GM12878 (cell line): ENCODE results near the gene MST1. TPM values are rescaled to one million over a fixed set of nuclear protein-coding genes. Genes with fewer than 3 reads are reported as not detected.
A peak's percentile ranks its signal among the peaks of the same experiment; 100 is the strongest.

Experiments
- ATAC-seq: fragments of 200-7000 bp; cut with Tn5 transposase; 3 replicates; pipeline ENCODE4 v1.9.1; 2020; ENCODE audit warnings: mild to moderate bottlenecking, moderate library complexity
- BruUV-seq: library from RNA; stranded (reverse); fragments of 400-500 nt; replicated peaks from 2 replicates; lab custom pipeline; 2021; lab: Mats Ljungman, UMichigan
- CTCF ChIA-PET: fragments of 300-600 bp; sonication (Branson Sonifier 250); formaldehyde crosslinking; extraction: SDS; loops from one replicate; lab custom pipeline; 2021; ENCODE audit warnings: inconsistent platforms; lab: Yijun Ruan, JAX
- POLR2A ChIA-PET: fragments of 350-600 bp; formaldehyde crosslinking; extraction: SDS; loops from one replicate; lab custom pipeline; 2021; ENCODE audit warnings: inconsistent platforms; lab: Charles Lee
- RAD21 ChIA-PET: fragments of 300-600 bp; sonication (Branson Sonifier 250); formaldehyde crosslinking; loops from one replicate; lab custom pipeline; 2023; ENCODE audit warnings: antibody characterized with exemption; ENCODE audit not compliant: unreplicated experiment; lab: Charles Lee
- SMC1A ChIA-PET: fragments of 300-600 bp; sonication (Branson Sonifier 250); formaldehyde crosslinking; loops from one replicate; lab custom pipeline; 2023; ENCODE audit not compliant: unreplicated experiment, uncharacterized antibody; lab: Charles Lee
- DNase-seq: peaks from one replicate; pipeline ENCODE4 v3.0.0-alpha.2; 2011; ENCODE audit warnings: low read depth, low spot score
- FAIRE-seq: peaks from 3 replicates; lab custom pipeline; 2011; peaks lifted over from hg19 to GRCh38; lab: Jason Lieb, UNC
- H2AFZ ChIP-seq: 2 replicates; pipeline ENCODE4 v1.6.0; 2011; ENCODE audit warnings: low read depth, low read length, control low read depth; ENCODE audit not compliant: control insufficient read depth
- H3K27ac ChIP-seq: 2 replicates; pipeline ENCODE4 v1.5.1; 2011; ENCODE audit warnings: control low read depth; ENCODE audit not compliant: control insufficient read depth, insufficient read depth
- H3K27me3 ChIP-seq, 2 experiments: replicated peaks in 1 of 2; 2 replicates each; pipeline versions ENCODE4 v1.6.0 to v1.6.1; 2011; ENCODE audit warnings: low read length in 1 of 2; ENCODE audit not compliant: control insufficient read depth in 2 of 2, insufficient read depth in 2 of 2
- H3K36me3 ChIP-seq, 2 experiments: 2 replicates each; pipeline ENCODE4 v1.5.1; 2011; ENCODE audit warnings: low read length in 1 of 2; ENCODE audit not compliant: control insufficient read depth in 2 of 2, insufficient read depth in 2 of 2
- H3K4me1 ChIP-seq: 2 replicates; pipeline ENCODE4 v1.6.1; 2011; ENCODE audit warnings: mild to moderate bottlenecking, low read length, moderate library complexity, mixed read lengths; ENCODE audit not compliant: control insufficient read depth, insufficient read depth
- H3K4me2 ChIP-seq: 2 replicates; pipeline ENCODE4 v1.6.0; 2011; ENCODE audit warnings: control low read depth; ENCODE audit not compliant: control insufficient read depth, insufficient read depth
- H3K4me3 ChIP-seq: fragments of 200-600 bp; sonication (generic); 2 replicates; pipeline ENCODE4 v1.5.1; 2016
- H3K79me2 ChIP-seq: 2 replicates; pipeline ENCODE4 v1.6.0; 2011; ENCODE audit warnings: low read length; ENCODE audit not compliant: control insufficient read depth, insufficient read depth
- H3K9ac ChIP-seq: 2 replicates; pipeline ENCODE4 v1.8.0; 2011; ENCODE audit warnings: low read length, control low read depth, mixed read lengths; ENCODE audit not compliant: control insufficient read depth, insufficient read depth
- H3K9me3 ChIP-seq: replicated peaks from 3 replicates; pipeline ENCODE4 v1.5.1; 2011; ENCODE audit warnings: mild to moderate bottlenecking, low read length; ENCODE audit not compliant: control insufficient read depth, insufficient read depth
- H4K20me1 ChIP-seq: 2 replicates; pipeline ENCODE4 v1.6.0; 2011; ENCODE audit not compliant: control insufficient read depth, insufficient read depth
- BMI1 ChIP-seq: fragments of 450-650 bp; IDR thresholded peaks from 2 replicates; pipeline ENCODE4 v1.6.1; 2016; ENCODE audit warnings: mild to moderate bottlenecking, moderate library complexity, borderline replicate concordance
- MEF2B ChIP-seq: fragments of 450-650 bp; IDR thresholded peaks from 2 replicates; pipeline ENCODE4 v1.6.1; 2018; ENCODE audit warnings: mild to moderate bottlenecking, moderate library complexity; ENCODE audit not compliant: partially characterized antibody, poor library complexity, severe bottlenecking
- MTA3 ChIP-seq: IDR thresholded peaks from 2 replicates; pipeline ENCODE4 v1.6.1; 2012; ENCODE audit warnings: low read length, inconsistent platforms, borderline replicate concordance
- SMARCA5 ChIP-seq: fragments of 450-650 bp; IDR thresholded peaks from 2 replicates; pipeline ENCODE4 v1.6.1; 2017; ENCODE audit warnings: mild to moderate bottlenecking
- SREBF1 ChIP-seq: IDR thresholded peaks from 2 replicates; pipeline ENCODE4 v1.6.1; 2012; ENCODE audit warnings: mild to moderate bottlenecking, low read length
- TCF7 ChIP-seq: IDR thresholded peaks from 2 replicates; pipeline ENCODE4 v1.6.1; 2014; ENCODE audit warnings: antibody characterized with exemption, borderline replicate concordance
- WGBS: methylation state at CpG from one replicate; pipeline ENCODE4 v1.1.6; 2016; ENCODE audit warnings: low lambda C conversion rate; ENCODE audit not compliant: insufficient replicate concordance, insufficient coverage; ENCODE audit errors: missing lambda C conversion rate; 5-methylcytosine and 5-hydroxymethylcytosine counted together
- in situ Hi-C: fragments of 300-500 bp; cut with MboI; formaldehyde crosslinking; loops from 9 replicates; pipeline ENCODE4 v1.14.3; 2018; ENCODE audit warnings: mixed read lengths
- intact Hi-C: fragments of 100-400 bp; cut with micrococcal nuclease; formaldehyde crosslinking; loops from one replicate; pipeline ENCODE4 v1.14.2; 2022; ENCODE audit not compliant: unreplicated experiment
- polyA plus RNA-seq, 11 experiments: library from polyadenylated mRNA; depleted of rRNA in 4 of 11; unstranded in 6 of 11; stranded (reverse) in 5 of 11; fragments of >200 nt; fragmentation: Nextera tagmentation in 4 of 11; fragmentation: Illumina TruSeq in 1 of 11; extraction: Ambion mirVana in 4 of 11; extraction: Trizol in 1 of 11; gene quantifications; 1 replicate in 1 of 11; 2 replicates in 10 of 11; pipeline versions ENCODE4 v1.2.1 to v1.2.3, GENCODE V29; 2011 to 2016; ENCODE audit warnings: inconsistent platforms in 2 of 11, missing spikeins in 2 of 11, low read depth in 1 of 11
- total RNA-seq, 4 experiments: library from RNA; depleted of rRNA in 3 of 4; stranded (reverse); fragments of >200 nt in 3 of 4; fragmentation: Illumina TruSeq in 1 of 4; extraction: Trizol in 1 of 4; gene quantifications; 2 replicates each; pipeline versions ENCODE4 v1.2.1 to v1.2.3, GENCODE V29; 2013 to 2021
- TF ChIP-seq, protein P1 (sequence below): fragments of 450-650 bp; IDR thresholded peaks from 2 replicates; pipeline ENCODE4 v1.6.1; 2017; ENCODE audit warnings: mild to moderate bottlenecking, low read depth, inconsistent platforms; ENCODE audit not compliant: poor library complexity, severe bottlenecking

Gene MST1
- total and polyA plus RNA-seq, 10 of the 15 experiments (the other 5 are each of a cell fraction or from before 2014, with no cell fraction given), result 1.2 to 25.5 (median 4.1) TPM

DNA sequence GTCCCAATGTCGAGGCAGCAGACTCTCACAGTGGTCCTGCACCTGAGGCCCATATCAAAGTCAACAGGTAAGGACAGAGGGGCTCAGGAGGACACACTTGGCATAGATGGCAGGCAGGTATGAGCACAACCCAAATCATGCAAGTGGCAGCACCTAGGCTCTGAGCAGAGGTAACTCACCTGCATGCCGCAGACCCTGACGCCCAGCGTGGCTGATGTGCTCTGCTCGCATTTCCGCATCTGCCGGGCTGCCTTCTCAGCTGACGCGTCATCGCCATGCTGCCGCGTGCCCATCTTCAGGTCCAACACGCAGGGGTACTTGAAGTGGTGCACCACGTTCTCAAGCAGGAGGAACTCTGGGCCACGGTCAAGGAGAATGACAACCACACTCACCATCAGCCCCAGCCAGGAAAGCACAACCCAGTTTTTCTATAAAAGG is 38.7 kb upstream of the MST1 start (continued):
- no peak for TF ChIP-seq MEF2B

DNA sequence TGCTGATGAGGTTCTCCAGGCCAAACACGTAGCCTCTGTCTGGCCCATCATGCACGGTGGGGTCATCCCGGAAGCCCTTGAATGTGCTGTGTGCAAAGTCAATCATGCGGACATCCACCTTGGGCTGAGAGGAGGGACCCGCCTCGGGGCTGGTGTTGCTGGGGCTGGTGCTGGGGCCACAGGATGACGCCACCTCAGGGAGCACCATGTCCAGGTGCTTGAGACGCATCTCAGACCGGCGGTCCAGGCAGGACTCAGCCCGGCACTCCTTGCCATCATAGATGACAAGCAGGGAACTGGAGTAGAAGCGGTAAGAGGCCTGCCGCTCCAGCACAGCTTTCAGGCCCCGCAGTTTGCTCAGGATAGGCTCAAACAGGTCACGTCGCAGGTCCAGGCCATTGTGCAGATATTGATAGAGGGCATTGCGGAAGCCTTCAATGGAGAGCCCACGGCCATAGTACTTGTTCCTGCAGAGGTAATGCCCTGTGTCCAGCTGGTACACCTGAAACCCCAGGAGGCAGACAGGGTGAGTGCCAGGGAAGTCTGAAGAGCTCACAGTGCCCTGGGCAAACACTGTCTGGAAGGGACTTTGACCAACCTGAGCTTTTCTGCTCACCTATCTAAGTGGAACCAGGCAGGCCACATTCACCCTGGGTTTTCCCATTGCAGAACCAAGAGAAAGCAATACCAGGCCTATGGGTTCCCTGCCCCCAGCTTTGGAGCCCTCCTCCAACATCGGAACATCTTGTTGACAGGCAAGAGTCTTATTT is 38.1 kb upstream of the MST1 start:
- H3K4me2 ChIP-seq, result no peak overlapping the region
- H3K36me3 ChIP-seq, result peaks cover 0 to 16% of the 10 kb centered on the region in 2 experiments
- 37% methylated on average over 19 of the region's 19 CpGs for WGBS
- no peaks in the 10 kb centered on the region for H3K9me3 ChIP-seq
- no peak for DNase-seq
- ChIA-PET CTCF (no interaction called here), POLR2A (no interaction called here), SMC1A (interaction anchor here (1.0 to 1.1 kb wide), 2 partner anchors 21 to 75 kb away, joined by 3 read pairs; no protein-coding TSS in a partner anchor), RAD21 (no interaction called here)
- no peak for FAIRE-seq
- no peak overlapping the region for H3K9ac ChIP-seq
- no peak for TF ChIP-seq SMARCA5
- no peak for TF ChIP-seq MTA3
- no peak for TF ChIP-seq SREBF1
- no peak for TF ChIP-seq MEF2B
- TF ChIP-seq BMI1, result no peak
- TF ChIP-seq TCF7, result no peak
- TF ChIP-seq, protein P1, sequence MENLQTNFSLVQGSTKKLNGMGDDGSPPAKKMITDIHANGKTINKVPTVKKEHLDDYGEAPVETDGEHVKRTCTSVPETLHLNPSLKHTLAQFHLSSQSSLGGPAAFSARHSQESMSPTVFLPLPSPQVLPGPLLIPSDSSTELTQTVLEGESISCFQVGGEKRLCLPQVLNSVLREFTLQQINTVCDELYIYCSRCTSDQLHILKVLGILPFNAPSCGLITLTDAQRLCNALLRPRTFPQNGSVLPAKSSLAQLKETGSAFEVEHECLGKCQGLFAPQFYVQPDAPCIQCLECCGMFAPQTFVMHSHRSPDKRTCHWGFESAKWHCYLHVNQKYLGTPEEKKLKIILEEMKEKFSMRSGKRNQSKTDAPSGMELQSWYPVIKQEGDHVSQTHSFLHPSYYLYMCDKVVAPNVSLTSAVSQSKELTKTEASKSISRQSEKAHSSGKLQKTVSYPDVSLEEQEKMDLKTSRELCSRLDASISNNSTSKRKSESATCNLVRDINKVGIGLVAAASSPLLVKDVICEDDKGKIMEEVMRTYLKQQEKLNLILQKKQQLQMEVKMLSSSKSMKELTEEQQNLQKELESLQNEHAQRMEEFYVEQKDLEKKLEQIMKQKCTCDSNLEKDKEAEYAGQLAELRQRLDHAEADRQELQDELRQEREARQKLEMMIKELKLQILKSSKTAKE, result no peak
- no TSS peak for BruUV-seq
- no peak for ATAC-seq
- H3K79me2 ChIP-seq, result peaks cover 17% of the 10 kb centered on the region
- no peaks in the 10 kb centered on the region for H3K27me3 ChIP-seq
- no peaks in the 10 kb centered on the region for H4K20me1 ChIP-seq
- H2AFZ ChIP-seq, result no peak overlapping the region
- H3K27ac ChIP-seq, result peak overlapping the region; percentile 46
- H3K4me3 ChIP-seq, result no peak overlapping the region
- in situ Hi-C loops, result no loop called here
- intact Hi-C loops, result no loop called here
- H3K4me1 ChIP-seq, result peaks cover 14% of the 10 kb centered on the region
